Measurements from ENCODE around the gene MPZL2. TPM values are rescaled to one million over a fixed set of nuclear protein-coding genes. Genes with fewer than 3 reads are reported as not detected.

Gene MPZL2
- total and polyA plus RNA-seq, 2 of the 8 experiments (the other 6 are each of a cell fraction or from before 2014, with no cell fraction given), result 2.4 to 3.2 TPM

- Histone ChIP-seq H3K4me3 (ENCODE audit: extremely low read depth in 1 of 4, insufficient read depth in 2 of 4, low read depth in 3 of 4, low read length in 4 of 4) (peak within 1 kb of the TSS; percentile 83 to 97 (median 90)), H3K4ac (replicated peaks; ENCODE audit: insufficient read length, low read depth, low read length) (peak within 1 kb of the TSS; percentile 96), H3K9ac (replicated peaks in 1 of 4; ENCODE audit: extremely low read depth in 1 of 4, low read depth in 3 of 4, low read length in 3 of 4) (peak within 1 kb of the TSS; percentile 51 to 98 (median 96)), H3K23ac (ENCODE audit: insufficient read length) (no peak within 1 kb of the TSS), H4K20me1 (replicated peaks in 1 of 2; ENCODE audit: control insufficient read depth in 1 of 2, insufficient read depth in 2 of 2, low read length in 2 of 2) (no peaks in the 10 kb centered on the region), H3K79me2 (ENCODE audit: control insufficient read depth in 1 of 2, insufficient read depth in 2 of 2, low read length in 2 of 2) (no peaks in the 10 kb centered on the region), H4K91ac (replicated peaks; ENCODE audit: insufficient read length, low read length) (peak within 1 kb of the TSS; percentile 97), H2AK5ac (ENCODE audit: low read depth, low read length) (no peak within 1 kb of the TSS), H3K4me2 (ENCODE audit: insufficient read depth in 1 of 2, low read depth in 2 of 2, low read length in 2 of 2) (peak within 1 kb of the TSS; percentile 70 to 73), H3K79me1 (ENCODE audit: low read depth, low read length) (no peaks in the 10 kb centered on the region), H2BK120ac (replicated peaks; ENCODE audit: low read depth, low read length) (peak within 1 kb of the TSS; percentile 89), H3K14ac (ENCODE audit: insufficient read length) (peak within 1 kb of the TSS; percentile 90), H3K27me3 (replicated peaks in 1 of 4; ENCODE audit: control insufficient read depth in 3 of 4, extremely low read depth in 1 of 4, insufficient read depth in 3 of 4, low read length in 3 of 4) (peaks cover 0 to 5% (median under 1%) of the 10 kb centered on the region in 4 experiments; a peak in 2 of 7 replicates), H3K23me2 (ENCODE audit: low read depth, low read length) (peaks cover 2% of the 10 kb centered on the region; the same call in 1 of the 2 replicates), H3K36me3 (ENCODE audit: control insufficient read depth in 2 of 4, insufficient read depth in 4 of 4, low read length in 3 of 4) (no peaks in the 10 kb centered on the region), H3K56ac (replicated peaks; ENCODE audit: insufficient read length, low read depth, low read length) (peak within 1 kb of the TSS; percentile 80), H2BK20ac (ENCODE audit: low read length) (peak within 1 kb of the TSS; percentile 91), H4K8ac (ENCODE audit: extremely low read depth, insufficient read depth, low read length) (peak within 1 kb of the TSS; percentile 98; the same call in 1 of the 2 replicates), H2AFZ (ENCODE audit: low read length) (peak within 1 kb of the TSS; percentile 98), H3K18ac (ENCODE audit: extremely low read depth, low read length) (peak within 1 kb of the TSS; percentile 99), H3K27ac (ENCODE audit: low read depth, low read length) (peak within 1 kb of the TSS; percentile 99), H3K9me3 (ENCODE audit: insufficient read depth in 2 of 2, low read depth in 1 of 2, low read length in 1 of 2) (no peaks in the 10 kb centered on the region), H3K4me1 (replicated peaks in 1 of 4; ENCODE audit: control insufficient read depth in 3 of 4, insufficient read depth in 4 of 4, low read length in 3 of 4) (no peaks in the 10 kb centered on the region), H2BK12ac (ENCODE audit: low read depth, low read length) (peak within 1 kb of the TSS; percentile 89), H4K5ac (ENCODE audit: insufficient read length, low read depth, low read length) (peak within 1 kb of the TSS; percentile 96), H2BK15ac (ENCODE audit: low read length) (0 out of 2 replicates have a peak within 1 kb of the TSS, but pooled peaks have one; percentile 66), H2BK5ac (ENCODE audit: low read depth, low read length) (peak within 1 kb of the TSS; percentile 97)
- FAIRE-seq, result peak; percentile 96
- ChIA-PET POLR2A (ENCODE audit: partially characterized antibody) (interaction anchor here (0.5 to 1.2 kb wide), 4 partner anchors 10 to 70 kb away, joined by 3 to 6 read pairs (median 3); partner anchors contain the start of gene MPZL2), CTCF (ENCODE audit: partially characterized antibody) (interaction anchor here (0.8 to 1.7 kb wide), 5 partner anchors 11 to 103 kb away, joined by 3 to 6 read pairs (median 3); no protein-coding TSS in a partner anchor)
- peak; percentile 29 to 87 for DNase-seq (ENCODE audit: low read depth in 1 of 2, low spot score in 2 of 2)
- WGBS, 2 experiments (ENCODE audit: extremely low coverage in 1 of 2, insufficient coverage in 1 of 2, insufficient read length in 1 of 2, insufficient replicate concordance in 2 of 2, low coverage in 1 of 2, low lambda C conversion rate in 2 of 2, missing lambda C conversion rate in 1 of 2), result 21% methylated on average over 28 of the region's 33 CpGs; no CpG with 5 or more reads in 1 of the 2 experiments
- TF ChIP-seq HDAC2 (IDR thresholded peaks at IDR 0.05; ENCODE audit: borderline replicate concordance in 1 of 2, low read depth in 2 of 2, low read length in 2 of 2) (no peak; a peak in 1 of 4 replicates), PHF8 (conservative IDR thresholded peaks at IDR 0.05; ENCODE audit: low read depth, low read length) (peak; percentile 74), NRF1 (IDR thresholded peaks at IDR 0.05; ENCODE audit: low read depth, low read length) (no peak), RAD21 (IDR thresholded peaks at IDR 0.05 in 1 of 2, conservative IDR thresholded peaks at IDR 0.05 in 1 of 2; ENCODE audit: low read depth in 2 of 2, low read length in 2 of 2) (no peak; a peak in 1 of 4 replicates), EP300 (IDR thresholded peaks at IDR 0.05; ENCODE audit: borderline replicate concordance in 1 of 2, low read depth in 2 of 2, low read length in 2 of 2) (no peak), KDM5A (IDR thresholded peaks at IDR 0.05; ENCODE audit: low read length) (no peak), SP2 (IDR thresholded peaks at IDR 0.05; ENCODE audit: low read length) (no peak), TCF12 (IDR thresholded peaks at IDR 0.05; ENCODE audit: low read depth, low read length) (0 out of 2 replicates have a peak, but pooled peaks have one; percentile 45), NANOG (IDR thresholded peaks at IDR 0.05; ENCODE audit: insufficient read depth, low read depth, low read length, poor library complexity, severe bottlenecking) (no peak), CHD2 (IDR thresholded peaks at IDR 0.05; ENCODE audit: low read length) (no peak)
Measured at GRCh38 chr11:118251858-118252652, 12.0 kb downstream of the MPZL2 start, which contains the start of gene MPZL3. Gene MPZL3, minus strand, starts transcription at chr11:118252365. Its CDS starts 71 bp downstream, at chr11:118252294.

Data from H1 (cell line).